K562 (cell line): Measurements from ENCODE around the gene KCND2. TPM values are rescaled to one million over a fixed set of nuclear protein-coding genes. Genes with fewer than 3 reads are reported as not detected.

ENCODE experiments used
- ATAC-seq: fragments of 200-7000 bp; cut with Tn5 transposase; 3 replicates; pipeline ENCODE4 v1.9.1; 2020; ENCODE audit warnings: moderate library complexity
- BruUV-seq: library from RNA; stranded (reverse); fragments of 400-500 nt; replicated peaks from 2 replicates; lab custom pipeline; 2021; lab: Mats Ljungman, UMichigan
- CTCF ChIA-PET: fragments of 300-600 bp; formaldehyde crosslinking; extraction: SDS; loops from one replicate; lab custom pipeline; 2021; ENCODE audit warnings: low intra/inter-chr PET ratio; lab: Yijun Ruan, JAX
- POLR2A ChIA-PET: fragments of 300-600, 350-650 bp; sonication (Branson Sonifier 250); formaldehyde crosslinking; extraction: SDS; loops from one replicate; lab custom pipeline; 2021; ENCODE audit warnings: antibody characterized with exemption, inconsistent platforms; lab: Yijun Ruan, JAX
- DNase-seq, 4 experiments: peaks; one replicate each; pipeline versions ENCODE4 v3.0.0 to v3.0.0-alpha.2; 2011 to 2018; ENCODE audit warnings: low spot score in 3 of 4, mixed read lengths in 3 of 4; ENCODE audit errors: extremely low read depth in 1 of 4
- FAIRE-seq: peaks from 2 replicates; lab custom pipeline; 2011; peaks lifted over from hg19 to GRCh38; lab: Jason Lieb, UNC
- H2AFZ ChIP-seq: 2 replicates; pipeline ENCODE4 v1.6.0; 2011; ENCODE audit warnings: low read depth, low read length, control low read depth, inconsistent platforms
- H3K27ac ChIP-seq: fragments of 200-600 bp; 3 replicates; pipeline ENCODE4 v1.8.0; 2011; ENCODE audit warnings: low read depth, mild to moderate bottlenecking, control low read depth, inconsistent platforms, low read length, moderate library complexity, mixed read lengths; ENCODE audit errors: extremely low read depth
- H3K27me3 ChIP-seq, 2 experiments: fragments of 300-600 bp in 1 of 2; 2 replicates in 1 of 2; 3 replicates in 1 of 2; pipeline versions ENCODE4 v1.6.0 to v1.8.0; 2011; ENCODE audit warnings: inconsistent platforms in 2 of 2, low read length in 2 of 2, mild to moderate bottlenecking in 1 of 2, mixed read lengths in 1 of 2, moderate library complexity in 1 of 2; ENCODE audit not compliant: control insufficient read depth in 2 of 2, insufficient read depth in 2 of 2
- H3K36me3 ChIP-seq: fragments of 300-600 bp; 3 replicates; pipeline ENCODE4 v1.8.0; 2011; ENCODE audit warnings: mild to moderate bottlenecking, low read length, inconsistent platforms; ENCODE audit not compliant: control insufficient read depth, insufficient read depth
- H3K4me1 ChIP-seq, 2 experiments: fragments of 200-600 bp in 1 of 2; replicated peaks in 1 of 2; 2 replicates in 1 of 2; 3 replicates in 1 of 2; pipeline versions ENCODE4 v1.5.1 to v1.8.0; 2011; ENCODE audit warnings: inconsistent platforms in 2 of 2, low read length in 2 of 2, mild to moderate bottlenecking in 1 of 2, mixed read lengths in 1 of 2, moderate library complexity in 1 of 2; ENCODE audit not compliant: control insufficient read depth in 2 of 2, insufficient read depth in 2 of 2
- H3K4me2 ChIP-seq: 2 replicates; pipeline ENCODE4 v1.6.1; 2011; ENCODE audit warnings: low read length, control low read depth, inconsistent platforms, mixed read lengths; ENCODE audit not compliant: insufficient read depth
- H3K4me3 ChIP-seq: fragments of 200-600 bp; sonication (generic), shearing (Covaris generic); 2 replicates; pipeline ENCODE4 v1.5.1; 2016; ENCODE audit warnings: control low read depth, inconsistent platforms
- H3K79me2 ChIP-seq: fragments of 200-600 bp; 3 replicates; pipeline ENCODE4 v1.8.0; 2011; ENCODE audit warnings: low read length, inconsistent platforms; ENCODE audit not compliant: control insufficient read depth, insufficient read depth
- H3K9ac ChIP-seq, 2 experiments: 2 replicates each; pipeline versions ENCODE4 v1.6.0 to v1.6.1; 2011; ENCODE audit warnings: low read depth in 2 of 2, low read length in 2 of 2, control low read depth in 1 of 2, inconsistent platforms in 1 of 2, mild to moderate bottlenecking in 1 of 2, mixed read lengths in 1 of 2; ENCODE audit not compliant: insufficient read depth in 1 of 2
- H3K9me1 ChIP-seq: one replicate; pipeline ENCODE4 v1.6.0; 2011; ENCODE audit warnings: inconsistent platforms, mild to moderate bottlenecking, low read length, moderate library complexity; ENCODE audit not compliant: control insufficient read depth, insufficient read depth
- H3K9me3 ChIP-seq: replicated peaks from 2 replicates; pipeline ENCODE4 v1.5.1; 2011; ENCODE audit warnings: low read depth, low read length, inconsistent platforms; ENCODE audit not compliant: control insufficient read depth, insufficient read depth
- H4K20me1 ChIP-seq: replicated peaks from 2 replicates; pipeline ENCODE4 v1.6.1; 2011; ENCODE audit warnings: low read length, inconsistent platforms, mixed read lengths; ENCODE audit not compliant: control insufficient read depth, insufficient read depth
- CEBPB ChIP-seq: fragments of 450-650 bp; IDR thresholded peaks from 2 replicates; pipeline ENCODE4 v1.6.1; 2016; ENCODE audit warnings: missing genetic modification characterization, missing compliant biosample characterization
- CREBBP ChIP-seq: IDR thresholded peaks from one replicate; pipeline ENCODE4 v1.6.1; 2012; ENCODE audit warnings: low read depth, mild to moderate bottlenecking, control low read depth, inconsistent platforms, low read length
- CTCF ChIP-seq, 3 experiments: IDR thresholded peaks in 2 of 3; conservative IDR thresholded peaks in 1 of 3; 2 replicates each; pipeline ENCODE4 v1.5.1; 2011 to 2012; ENCODE audit warnings: low read length in 3 of 3, mild to moderate bottlenecking in 3 of 3, control low read depth in 2 of 3, improper control_type of control experiment in 1 of 3, inconsistent platforms in 1 of 3, low read depth in 1 of 3, mixed read lengths in 1 of 3, moderate library complexity in 1 of 3; ENCODE audit not compliant: insufficient read depth in 2 of 3
- EGR1 ChIP-seq: fragments of 450-650 bp; conservative IDR thresholded peaks from 2 replicates; pipeline ENCODE4 v1.6.1; 2017; ENCODE audit warnings: mild to moderate bottlenecking
- ETS2 ChIP-seq: IDR thresholded peaks from 2 replicates; pipeline ENCODE4 v1.6.1; 2016; ENCODE audit warnings: borderline replicate concordance, missing genetic modification characterization, mild to moderate bottlenecking, moderate library complexity, missing compliant biosample characterization; ENCODE audit not compliant: poor library complexity, severe bottlenecking
- HNRNPUL1 ChIP-seq: fragments of 200-400 bp; formaldehyde crosslinking; IDR thresholded peaks from 2 replicates; pipeline ENCODE4 v1.6.1; 2017; ENCODE audit warnings: low read length
- KAT8 ChIP-seq: fragments of 450-650 bp; IDR thresholded peaks from 2 replicates; pipeline ENCODE4 v1.6.1; 2016; ENCODE audit warnings: low read depth, mild to moderate bottlenecking
- KDM1A ChIP-seq, 2 experiments: fragments of 450-650 bp; IDR thresholded peaks; 2 replicates each; pipeline ENCODE4 v1.6.1; 2016; ENCODE audit warnings: mild to moderate bottlenecking in 2 of 2
- KDM2B ChIP-seq: fragments of 250-450 bp; sonication (Bioruptor Pico); IDR thresholded peaks from 2 replicates; pipeline ENCODE4 v1.8.0; 2021; ENCODE audit warnings: mild to moderate bottlenecking, moderate library complexity
- KHSRP ChIP-seq: fragments of 450-650 bp; IDR thresholded peaks from 2 replicates; pipeline ENCODE4 v1.6.1; 2017
- MEF2D ChIP-seq: conservative IDR thresholded peaks from 2 replicates; pipeline ENCODE4 v1.6.1; 2016; ENCODE audit warnings: low read depth, missing genetic modification characterization, missing compliant biosample characterization
- MTA2 ChIP-seq: fragments of 450-650 bp; IDR thresholded peaks from 2 replicates; pipeline ENCODE4 v1.6.1; 2016; ENCODE audit warnings: low read depth
- POLR2A ChIP-seq: fragments of 450-650 bp; conservative IDR thresholded peaks from 2 replicates; pipeline ENCODE4 v1.6.1; 2016
- SMC3 ChIP-seq: conservative IDR thresholded peaks from 2 replicates; pipeline ENCODE4 v1.6.1; 2011; ENCODE audit warnings: low read depth, low read length, improper control_type of control experiment; ENCODE audit not compliant: insufficient read depth
- XRCC3 ChIP-seq: fragments of 450-650 bp; IDR thresholded peaks from 2 replicates; pipeline ENCODE4 v1.6.1; 2017; ENCODE audit warnings: mild to moderate bottlenecking, moderate library complexity
- ZBTB2 ChIP-seq: fragments of 450-650 bp; IDR thresholded peaks from 2 replicates; pipeline ENCODE4 v1.6.1; 2016; ENCODE audit warnings: antibody characterized with exemption
- ZMIZ1 ChIP-seq, 2 experiments: fragments of 150-350 bp in 1 of 2; IDR thresholded peaks; 2 replicates each; pipeline ENCODE4 v1.6.1; 2012 to 2016; ENCODE audit warnings: low read depth in 2 of 2, low read length in 2 of 2, mild to moderate bottlenecking in 1 of 2, moderate library complexity in 1 of 2
- in situ Hi-C: fragments of 300-500 bp; cut with MboI; formaldehyde crosslinking; loops from 4 replicates; pipeline ENCODE4 v1.15.0; 2018; ENCODE audit warnings: inconsistent platforms, mixed read lengths
- intact Hi-C: fragments of 100-400 bp; cut with micrococcal nuclease; formaldehyde crosslinking; loops from 2 replicates; pipeline ENCODE4 v1.14.2; 2022
- polyA plus RNA-seq, 8 experiments: library from polyadenylated mRNA; depleted of rRNA in 4 of 8; stranded (reverse) in 5 of 8; unstranded in 3 of 8; fragments of >200 nt; fragmentation: Nextera tagmentation in 2 of 8; fragmentation: Illumina TruSeq in 1 of 8; extraction: Ambion mirVana in 2 of 8; extraction: Trizol in 1 of 8; gene quantifications; 2 replicates each; pipeline versions ENCODE4 v1.2.1 to v1.2.3, GENCODE V29; 2011 to 2014; ENCODE audit warnings: inconsistent platforms in 1 of 8, missing spikeins in 1 of 8
- total RNA-seq, 7 experiments: library from RNA; depleted of rRNA in 6 of 7; stranded (reverse); fragments of >200 nt in 6 of 7; fragmentation: Illumina TruSeq in 2 of 7; extraction: Trizol in 2 of 7; gene quantifications; 2 replicates each; pipeline versions ENCODE4 v1.2.1 to v1.2.3, GENCODE V29; 2011 to 2021; ENCODE audit warnings: low replicate concordance in 1 of 7

The KCND2 gene
- total and polyA plus RNA-seq, 9 of the 15 experiments (the other 6 are each of a cell fraction or from before 2014, with no cell fraction given), result 0.03 to 0.12 TPM; not detected in 7

GRCh38 chr7:120553491-120553890 lies 280.5 kb downstream of the KCND2 start (continued):
- TF ChIP-seq KDM2B (CRISPR knock-in tag) (no peak), POLR2A (no peak), MTA2 (no peak), ETS2 (tag) (no peak), CREBBP (no peak), EGR1 (no peak), ZBTB2 (no peak), HNRNPUL1 (no peak)

GRCh38 chr7:120554960-120555571 lies 282.1 kb downstream of the KCND2 start:
- ATAC-seq (peak; percentile 93), DNase-seq (peak; percentile 45 to 60 (median 50)), FAIRE-seq (no peak)
- ChIA-PET CTCF (interaction anchor here (0.5 kb wide), 1 partner anchor 1600 kb away, joined by 4 read pairs; no protein-coding TSS in a partner anchor), POLR2A (no interaction called here)
- H3K9me3 ChIP-seq, result no peaks in the 10 kb centered on the region
- no peak overlapping the region for H3K27ac ChIP-seq
- no peaks in the 10 kb centered on the region for H3K9me1 ChIP-seq
- intact Hi-C loops, result loop anchor here (1.0 to 5.0 kb wide), 2 partner anchors 283 to 1285 kb away; partner anchors contain the start of gene KCND2
- H3K4me3 ChIP-seq, result no peak overlapping the region
- no peaks in the 10 kb centered on the region for H4K20me1 ChIP-seq
- no peaks in the 10 kb centered on the region for H3K4me1 ChIP-seq
- H2AFZ ChIP-seq, result no peak overlapping the region
- H3K4me2 ChIP-seq, result no peak overlapping the region
- H3K36me3 ChIP-seq, result no peaks in the 10 kb centered on the region
- in situ Hi-C loops, result no loop called here
- no peaks in the 10 kb centered on the region for H3K79me2 ChIP-seq
- BruUV-seq, result no TSS peak
- H3K27me3 ChIP-seq, result no peaks in the 10 kb centered on the region
- H3K9ac ChIP-seq, result no peak overlapping the region
- peak; percentile 47 to 68 (median 68); a peak in 5 of 6 replicates for TF ChIP-seq CTCF (IDR thresholded peaks at IDR 0.05 in 2 of 3, conservative IDR thresholded peaks at IDR 0.05 in 1 of 3; ENCODE audit: insufficient read depth in 2 of 3, low read depth in 1 of 3, low read length in 3 of 3)
- TF ChIP-seq ZMIZ1 (IDR thresholded peaks at IDR 0.05; ENCODE audit: low read depth in 2 of 2, low read length in 2 of 2), result no peak
- peak; percentile 37; the same call in 1 of the 2 replicates for TF ChIP-seq SMC3
- no peak for TF ChIP-seq KDM1A (IDR thresholded peaks at IDR 0.05)
- no peak for TF ChIP-seq MEF2D (tag)
- no peak for TF ChIP-seq CEBPB (tag)
- no peak for TF ChIP-seq XRCC3
- TF ChIP-seq KAT8, result no peak
- TF ChIP-seq KHSRP, result no peak
